HG03175 (cell line): ENCODE measurements around the gene PAM.

Experiments
- ATAC-seq: cut with Tn5 transposase; IDR thresholded peaks from one replicate; pipeline ENCODE4 v1.9.1; 2021; ENCODE audit warnings: mild to moderate bottlenecking, moderate library complexity; ENCODE audit not compliant: unreplicated experiment

The PAM gene

GRCh38 chr5:102856389-102856777 is 101.3 kb downstream of the PAM start:
- no peak for ATAC-seq

DNA sequence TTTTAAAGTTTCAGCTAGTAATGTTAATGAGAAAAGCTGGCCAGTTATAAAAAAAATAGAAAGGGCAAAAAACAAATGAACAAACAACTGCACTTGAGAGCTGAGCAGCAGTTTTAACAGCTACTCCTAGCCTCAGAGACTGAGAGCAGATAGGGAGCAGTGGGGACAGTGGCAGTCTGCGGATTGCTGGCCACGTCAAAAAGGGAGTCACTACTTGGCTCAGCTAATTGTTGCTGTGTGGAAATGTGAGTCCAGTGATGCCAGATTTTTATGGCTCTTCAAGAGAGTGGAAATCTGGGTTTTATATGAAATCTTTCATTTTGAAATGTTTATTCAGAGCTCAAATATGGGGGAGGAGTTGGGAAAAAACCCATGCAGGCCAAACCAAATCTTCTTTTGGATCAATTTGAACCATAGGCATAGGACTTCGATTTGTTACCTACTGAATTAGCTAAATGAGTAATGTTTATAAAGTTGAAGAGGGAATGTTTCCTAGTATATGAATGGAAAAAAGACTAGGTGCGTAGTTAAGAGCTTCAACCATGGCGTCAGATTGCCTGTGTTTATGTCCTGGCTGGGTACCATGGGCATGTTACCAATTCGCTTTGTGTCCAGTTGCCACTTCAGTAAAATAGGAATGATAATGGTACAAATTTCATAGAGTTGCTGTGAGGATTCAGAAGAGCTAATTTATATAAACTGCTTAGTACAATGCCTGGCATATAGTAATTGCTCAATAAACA is 102.1 kb downstream of the PAM start:
- no peak for ATAC-seq

GRCh38 chr5:102858221-102858620 is 103.1 kb downstream of the PAM start:
- ATAC-seq: no peak

DNA sequence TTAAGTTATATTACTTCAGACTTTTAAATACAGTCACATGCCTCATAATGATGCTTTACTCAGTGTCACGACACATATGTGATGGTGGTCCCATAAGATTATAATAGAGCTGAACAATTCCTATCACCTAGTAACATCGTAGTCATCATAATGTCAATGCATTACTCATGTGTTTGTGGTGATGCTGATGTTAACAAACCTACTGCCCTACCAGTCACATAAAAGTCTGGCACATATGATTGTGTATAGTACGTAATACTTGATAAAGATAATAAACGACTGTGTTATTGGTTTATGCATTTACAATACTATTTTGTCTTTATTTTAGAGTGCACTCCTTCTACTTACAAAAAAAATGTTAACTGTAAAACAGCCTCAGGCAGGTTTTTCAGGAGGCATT is 103.7 kb downstream of the PAM start:
- ATAC-seq: no peak

GRCh38 chr5:102860035-102860434 is 104.9 kb downstream of the PAM start:
- no peak for ATAC-seq

DNA sequence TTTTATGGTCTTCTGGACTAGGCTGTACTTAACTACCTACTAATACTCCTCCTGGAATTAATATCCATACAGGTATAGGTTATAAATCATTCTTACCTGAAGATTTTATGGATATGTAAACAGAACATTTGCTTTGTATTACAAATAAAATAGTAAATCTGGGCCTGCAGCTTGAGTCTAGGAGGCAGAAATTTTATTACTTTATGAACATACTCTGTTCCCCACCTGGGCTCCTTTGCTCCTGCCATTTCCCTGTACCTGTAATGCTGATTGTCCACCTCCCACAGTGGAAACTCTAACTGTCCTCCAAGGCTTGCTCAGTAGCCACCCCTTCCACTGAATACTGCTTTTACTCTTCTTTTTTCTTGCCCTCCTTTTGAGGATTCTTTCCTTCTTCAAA is 108.0 kb downstream of the PAM start:
- no peak for ATAC-seq

GRCh38 chr5:102863764-102864560 is 108.9 kb downstream of the PAM start:
- ATAC-seq: no peak

GRCh38 chr5:102865171-102865509 is 110.0 kb downstream of the PAM start:
- ATAC-seq: no peak

DNA sequence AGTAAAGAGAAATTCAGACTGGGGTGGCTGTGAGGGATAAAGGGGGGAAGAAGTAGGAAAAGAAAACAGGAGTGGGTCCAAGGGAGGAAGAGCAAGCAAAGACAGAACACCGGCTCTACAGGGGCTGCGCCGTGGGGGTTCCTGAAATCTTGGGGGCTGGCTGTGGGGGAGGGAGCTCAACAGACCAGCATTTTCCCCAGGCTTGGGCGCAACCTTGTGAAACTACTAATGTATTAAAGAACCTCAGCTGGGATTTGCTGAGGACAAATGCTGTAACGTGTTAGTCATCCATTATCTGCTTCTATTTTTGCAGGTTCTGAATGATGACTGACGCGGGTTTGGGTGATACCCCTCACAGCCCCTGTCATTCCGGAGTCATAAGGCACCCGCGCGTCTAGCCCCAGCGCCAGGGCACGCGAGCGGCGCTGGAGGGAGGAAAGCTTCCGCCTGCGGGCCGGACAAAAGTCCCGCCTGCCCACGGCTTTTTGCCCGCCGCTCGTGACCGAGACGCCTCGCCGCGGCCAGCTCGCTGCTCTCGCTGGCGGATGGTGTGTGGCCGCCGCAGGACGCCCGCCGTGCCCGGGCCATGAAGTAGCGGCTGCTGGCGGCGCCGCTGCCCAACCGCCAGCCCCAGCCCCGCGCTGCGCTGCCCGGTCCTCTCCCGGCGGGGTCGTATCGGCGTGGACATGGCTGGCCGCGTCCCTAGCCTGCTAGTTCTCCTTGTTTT is 110.6 kb downstream of the PAM start:
- ATAC-seq: peak; percentile 64

GRCh38 chr5:102866237-102866600 is 111.1 kb downstream of the PAM start:
- ATAC-seq: no peak

- no peak for ATAC-seq
These were observed 113.0 kb downstream of the PAM start for GRCh38 chr5:102867992-102868662.

- ATAC-seq: no peak
These were observed 114.1 kb downstream of the PAM start for GRCh38 chr5:102869230-102869629.

DNA sequence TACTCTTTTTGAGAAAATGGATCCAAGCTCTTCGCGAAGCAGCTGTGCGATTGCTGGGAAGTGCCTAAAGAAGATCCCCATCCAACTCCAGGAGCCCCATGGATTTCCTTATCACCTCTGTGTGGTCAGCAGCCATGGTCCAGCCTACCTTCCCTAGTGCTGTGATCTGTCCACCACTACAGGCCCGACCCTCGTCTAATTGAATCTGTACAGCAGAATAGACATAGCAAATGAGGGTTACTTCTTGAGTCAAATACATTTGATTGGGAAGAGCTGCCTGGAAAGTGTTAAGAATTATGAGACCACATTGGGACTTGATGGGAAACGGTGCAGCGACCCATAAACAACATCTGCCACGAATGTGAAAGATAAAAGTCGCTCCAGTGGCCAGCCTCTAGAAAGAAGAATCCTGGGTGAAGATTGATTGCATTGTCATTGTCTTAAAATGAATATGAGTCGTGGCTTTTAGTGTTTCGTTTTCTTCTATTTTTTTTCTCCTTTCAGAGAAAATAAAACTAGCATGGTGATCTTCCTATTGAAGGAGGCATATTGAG is 118.4 kb downstream of the PAM start:
- ATAC-seq: no peak

DNA sequence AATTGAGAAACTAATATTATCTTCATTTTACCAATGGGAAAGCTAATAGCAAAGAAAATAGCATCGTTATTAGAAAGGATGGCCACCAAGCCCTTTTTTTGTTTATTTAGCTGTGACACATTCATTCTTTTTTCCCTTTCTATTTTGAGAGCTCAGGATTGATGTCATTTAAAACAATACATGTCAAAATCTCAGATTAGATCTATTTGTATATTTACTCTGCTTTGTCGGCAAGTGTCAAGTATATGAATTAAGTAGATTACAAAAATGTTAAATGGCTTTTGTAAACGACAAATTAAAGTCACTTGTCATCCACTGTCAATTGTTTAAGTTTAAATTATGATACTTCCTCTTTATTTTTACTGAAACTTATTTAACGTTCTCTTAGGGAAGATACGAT is 118.9 kb downstream of the PAM start:
- ATAC-seq: no peak

GRCh38 chr5:102875721-102876123 is 120.6 kb downstream of the PAM start:
- no peak for ATAC-seq

DNA sequence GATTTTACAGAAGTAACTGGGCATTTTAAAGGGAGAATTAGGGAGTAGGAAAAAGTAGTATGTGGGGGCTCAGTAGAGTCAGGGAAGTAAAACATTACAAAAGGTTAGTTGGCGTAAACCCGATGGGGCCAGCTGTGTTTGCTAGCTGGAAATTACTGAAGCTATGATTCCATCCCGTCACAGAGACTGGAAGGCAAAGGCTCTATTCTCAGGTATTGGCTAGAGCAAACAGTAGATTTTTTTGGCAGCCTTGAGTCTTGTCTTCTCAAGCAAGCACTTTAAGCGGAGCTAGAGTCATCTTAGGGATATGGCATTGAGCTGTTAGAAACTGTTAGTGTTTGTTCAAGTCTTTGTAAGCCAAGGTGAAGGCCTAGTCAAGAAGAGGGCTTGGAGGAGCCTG is 121.5 kb downstream of the PAM start:
- ATAC-seq: no peak

DNA sequence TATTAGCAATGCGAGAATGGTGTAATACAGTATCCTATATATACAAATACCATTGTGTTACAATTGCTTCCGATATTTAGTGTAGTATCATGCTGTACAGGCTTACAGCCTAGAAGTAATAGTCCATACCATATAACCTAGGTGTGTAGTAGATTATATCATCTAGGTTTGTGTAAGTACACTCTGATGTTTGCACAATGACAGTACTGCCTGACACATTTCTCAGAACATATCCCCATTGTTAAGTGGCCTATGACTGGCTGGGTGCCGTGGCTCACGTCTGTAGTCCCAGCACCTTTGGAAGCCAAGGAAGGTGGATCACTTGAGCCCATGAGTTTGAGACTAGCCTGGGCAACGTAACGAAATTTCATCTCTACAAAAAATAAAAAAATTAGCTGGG is 124.6 kb downstream of the PAM start:
- no peak for ATAC-seq

DNA sequence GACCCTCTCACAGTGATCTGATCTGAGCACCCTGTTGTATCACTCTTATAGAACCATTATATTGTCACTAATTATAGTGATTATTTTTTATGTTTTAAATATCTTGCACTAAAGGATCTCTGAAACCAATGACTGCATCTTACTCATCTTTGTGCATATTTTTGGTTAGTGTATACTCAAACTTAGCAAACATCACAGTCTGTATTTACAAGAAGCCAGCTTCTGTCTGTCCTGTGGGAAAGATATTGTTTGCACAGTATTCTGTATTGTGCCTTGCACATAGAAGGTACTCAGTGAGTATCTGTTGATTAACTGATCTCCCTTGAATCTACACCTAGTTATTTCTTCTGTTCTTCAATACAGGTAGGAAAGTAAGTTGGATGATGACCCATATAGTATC is 131.5 kb downstream of the PAM start:
- ATAC-seq: no peak

DNA sequence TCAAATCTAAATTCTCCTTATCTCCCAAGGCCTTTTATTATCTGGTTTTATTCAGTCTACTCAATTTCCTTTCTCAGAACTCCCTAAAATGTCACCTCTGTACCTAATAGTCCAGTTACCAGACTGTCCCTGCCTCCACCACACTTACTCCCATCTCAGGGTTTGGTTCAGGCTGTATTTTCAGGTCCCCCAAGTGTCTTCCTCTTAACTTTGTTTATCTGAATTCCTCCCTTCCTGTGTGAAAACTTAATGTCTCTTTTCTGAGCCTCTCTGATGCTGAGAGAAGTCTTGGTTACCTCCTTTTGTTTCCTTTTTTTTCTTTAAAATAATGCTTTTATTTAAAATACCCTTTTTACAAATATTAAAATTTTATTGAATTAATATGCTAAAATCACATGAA is 133.4 kb downstream of the PAM start:
- no peak for ATAC-seq

GRCh38 chr5:102889033-102889432 is 133.9 kb downstream of the PAM start:
- ATAC-seq: no peak

DNA sequence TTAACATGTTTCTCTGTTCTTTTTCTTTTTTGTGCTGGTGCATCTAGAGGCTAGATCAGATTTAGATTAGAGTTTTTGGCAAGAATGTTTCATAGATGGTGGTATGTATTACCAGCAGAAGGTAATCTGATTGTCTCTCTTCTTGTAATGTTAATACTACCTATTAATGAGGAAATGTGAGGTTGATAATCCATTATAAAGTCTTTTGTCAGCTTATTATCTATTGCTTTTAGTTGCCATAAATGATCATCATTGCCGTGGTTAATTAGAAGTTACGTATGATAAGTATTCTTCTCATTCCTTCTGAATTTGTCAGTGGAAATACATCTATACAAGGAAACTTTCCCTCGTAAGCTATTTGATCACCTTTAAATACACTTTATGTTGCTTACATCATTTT is 135.0 kb downstream of the PAM start:
- no peak for ATAC-seq
